HL-60 (cell line): ENCODE data around the gene EVI5L.
A peak's percentile ranks its signal among the peaks of the same experiment; 100 is the strongest.

Source experiments
- DNase-seq, 2 experiments: peaks; one replicate each; pipeline ENCODE4 v3.0.0-alpha.2; 2010 to 2020; ENCODE audit warnings: low read depth in 1 of 2, low spot score in 1 of 2
- H3K27ac ChIP-seq: fragments of 250-450 bp; sonication (Bioruptor Pico); replicated peaks from 2 replicates; pipeline ENCODE4 v1.5.1; 2020; ENCODE audit warnings: mild to moderate bottlenecking, moderate library complexity
- H3K27me3 ChIP-seq: fragments of 250-450 bp; sonication (Bioruptor Pico); 2 replicates; pipeline ENCODE4 v1.5.1; 2021; ENCODE audit warnings: mild to moderate bottlenecking, moderate library complexity; ENCODE audit not compliant: insufficient read depth, poor library complexity, severe bottlenecking
- H3K4me3 ChIP-seq: replicated peaks from 2 replicates; pipeline ENCODE4 v1.5.1; 2011; ENCODE audit warnings: mild to moderate bottlenecking, control low read depth, low read length; ENCODE audit not compliant: insufficient read depth
- CTCF ChIP-seq: IDR thresholded peaks from one replicate; pipeline ENCODE4 v1.5.1; 2011; ENCODE audit warnings: low read length, control low read depth, inconsistent platforms; ENCODE audit not compliant: insufficient read depth
- GABPA ChIP-seq: IDR thresholded peaks from 2 replicates; pipeline ENCODE4 v1.6.1; 2012; ENCODE audit warnings: low read depth
- POLR2AphosphoS5 ChIP-seq: IDR thresholded peaks from 2 replicates; pipeline ENCODE4 v1.6.1; 2012; ENCODE audit warnings: low read depth
- REST ChIP-seq: IDR thresholded peaks from 2 replicates; pipeline ENCODE4 v1.6.1; 2012; ENCODE audit warnings: low read depth; ENCODE audit not compliant: insufficient replicate concordance
- SPI1 ChIP-seq: IDR thresholded peaks from 2 replicates; pipeline ENCODE4 v1.6.1; 2012; ENCODE audit warnings: low read depth, mild to moderate bottlenecking, borderline replicate concordance

EVI5L gene

GRCh38 chr19:7870571-7871436 lies 40.8 kb downstream of the EVI5L start:
- peak in 1 of 2 experiments; percentile 91 for DNase-seq
- no peak overlapping the region for H3K27ac ChIP-seq
- peaks cover 23% of the 10 kb centered on the region for H3K27me3 ChIP-seq
- H3K4me3 ChIP-seq = no peak overlapping the region
- TF ChIP-seq CTCF (no peak), GABPA (no peak), SPI1 (no peak), POLR2AphosphoS5 (no peak), REST (no peak)

GRCh38 chr19:7871437-7872305 lies 41.7 kb downstream of the EVI5L start:
- Histone ChIP-seq H3K4me3 (peak overlapping the region; percentile 15), H3K27me3 (peaks cover 23% of the 10 kb centered on the region), H3K27ac (no peak overlapping the region)
- DNase-seq = peak; percentile 77 to 92
- TF ChIP-seq SPI1 (no peak), CTCF (no peak), POLR2AphosphoS5 (no peak), REST (no peak)

GRCh38 chr19:7872306-7873204 lies 42.5 kb downstream of the EVI5L start:
- Histone ChIP-seq H3K27me3 (peaks cover 23% of the 10 kb centered on the region), H3K4me3 (0 out of 2 replicates have a peak overlapping the region, but pooled peaks have one; percentile 12), H3K27ac (no peak overlapping the region)
- DNase-seq = no peak
- no peak for TF ChIP-seq CTCF
